NCI-H510A treated with DMSO at 0.1 percent for 48 hours (cell line): ENCODE data around the gene EPHA3.

Experiments used
- DNase-seq: peaks from one replicate; lab custom pipeline; 2025; lab: John Stamatoyannopoulos, UW

Gene EPHA3

GRCh38 chr3:89232155-89232554 is 124.7 kb downstream of the EPHA3 start:
- DNase-seq: no peak

GRCh38 chr3:89234620-89235019 is 127.2 kb downstream of the EPHA3 start:
- DNase-seq: no peak

DNA sequence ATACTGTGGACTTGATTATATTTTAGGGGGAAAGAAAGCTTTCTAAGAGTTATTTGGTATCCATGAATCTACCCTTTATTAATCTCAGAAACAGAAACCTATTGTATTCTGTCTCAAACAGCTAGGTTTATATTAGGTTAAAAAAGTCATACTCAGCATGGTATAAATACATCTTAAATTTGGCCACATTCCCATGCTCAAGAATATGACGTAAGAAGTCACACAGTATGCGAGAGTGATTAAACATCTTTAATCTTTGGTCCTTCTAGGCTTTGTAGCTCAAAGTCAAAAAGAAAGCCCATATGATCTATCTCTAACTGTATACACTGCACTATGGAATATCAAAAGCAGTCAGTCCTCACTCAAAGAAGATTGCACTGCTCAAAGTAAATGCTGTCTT is 131.4 kb downstream of the EPHA3 start:
- no peak for DNase-seq

GRCh38 chr3:89239774-89240173 is 132.4 kb downstream of the EPHA3 start:
- no peak for DNase-seq

- no peak for DNase-seq
These were observed 138.2 kb downstream of the EPHA3 start for GRCh38 chr3:89245612-89246011.

GRCh38 chr3:89246326-89246725 is 138.9 kb downstream of the EPHA3 start:
- no peak for DNase-seq

GRCh38 chr3:89250742-89251141 is 143.3 kb downstream of the EPHA3 start:
- no peak for DNase-seq

- no peak for DNase-seq
These were observed 144.6 kb downstream of the EPHA3 start for GRCh38 chr3:89252016-89252415.

DNA sequence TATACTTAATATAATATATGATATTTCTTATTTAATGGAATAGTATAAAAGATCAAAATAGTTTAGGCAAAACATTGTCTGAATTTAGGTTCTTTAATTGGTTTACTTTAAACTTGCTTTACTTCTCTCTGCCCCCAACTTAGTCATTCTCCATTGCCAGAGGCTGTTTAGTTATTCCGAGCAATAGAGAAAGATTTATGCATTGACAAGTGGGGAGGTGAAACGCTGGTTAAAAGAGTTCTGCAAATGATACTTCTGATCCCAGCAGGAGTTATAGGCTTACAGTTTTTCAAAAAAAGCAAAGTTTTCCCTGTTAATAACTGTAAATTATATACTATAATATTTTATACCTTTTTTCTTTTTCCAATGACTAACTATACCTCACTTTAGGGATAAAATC is 145.4 kb downstream of the EPHA3 start:
- no peak for DNase-seq

DNA sequence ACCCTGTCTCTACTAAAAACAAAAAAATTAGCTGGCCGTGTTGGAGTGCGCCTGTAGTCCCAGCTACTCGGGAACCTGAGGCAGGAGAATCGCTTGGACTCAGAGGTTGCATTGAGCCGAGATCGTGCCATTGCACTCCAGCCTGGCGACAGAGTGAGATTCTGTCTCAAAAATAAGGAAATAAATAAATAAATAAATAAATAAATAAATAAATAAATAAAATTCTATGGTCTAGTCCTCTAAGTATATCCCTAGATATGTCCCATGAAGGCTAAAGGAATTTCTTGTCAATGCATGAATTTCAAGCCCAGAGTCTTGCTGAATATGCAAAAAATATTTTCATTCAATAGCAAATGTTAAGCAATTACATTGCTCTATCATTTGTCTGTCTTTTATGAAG is 149.0 kb downstream of the EPHA3 start:
- DNase-seq: no peak

DNA sequence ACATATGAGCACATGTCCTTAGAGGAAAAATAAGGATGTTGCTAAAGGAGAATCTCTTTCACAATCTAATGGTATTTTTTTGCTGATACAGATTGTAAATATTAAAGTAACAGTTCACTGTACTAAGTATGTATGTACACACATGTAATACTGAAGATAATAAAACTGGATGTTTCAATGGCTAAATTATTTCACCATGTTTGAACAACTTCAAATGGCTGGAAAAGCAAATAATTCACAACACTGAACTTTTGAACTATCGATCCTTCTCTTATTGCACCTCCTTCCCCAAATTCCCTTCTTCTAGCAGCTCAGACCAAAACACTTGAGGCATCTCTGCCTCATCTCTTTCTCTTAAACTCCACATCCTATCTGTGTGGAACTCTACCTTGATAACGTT is 149.5 kb downstream of the EPHA3 start:
- no peak for DNase-seq

DNA sequence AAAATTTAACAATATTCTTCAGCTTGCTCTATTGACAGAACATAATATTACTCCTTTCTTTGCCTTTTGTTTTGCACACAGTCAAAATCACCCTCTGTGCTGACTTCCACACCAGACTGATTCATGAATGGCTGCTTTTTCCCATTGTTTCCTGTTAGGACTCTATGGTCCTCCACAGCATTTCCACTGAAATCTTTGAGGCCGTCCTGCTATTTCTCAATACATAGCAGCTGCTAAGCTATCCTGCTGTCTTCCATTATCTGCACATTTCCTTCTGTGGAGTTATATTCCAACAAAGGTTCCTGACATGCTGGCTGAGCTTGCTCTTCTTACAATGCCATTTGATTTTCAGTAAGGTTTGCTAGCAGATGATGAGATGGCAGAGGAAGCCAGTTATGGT is 153.3 kb downstream of the EPHA3 start:
- DNase-seq: no peak

DNA sequence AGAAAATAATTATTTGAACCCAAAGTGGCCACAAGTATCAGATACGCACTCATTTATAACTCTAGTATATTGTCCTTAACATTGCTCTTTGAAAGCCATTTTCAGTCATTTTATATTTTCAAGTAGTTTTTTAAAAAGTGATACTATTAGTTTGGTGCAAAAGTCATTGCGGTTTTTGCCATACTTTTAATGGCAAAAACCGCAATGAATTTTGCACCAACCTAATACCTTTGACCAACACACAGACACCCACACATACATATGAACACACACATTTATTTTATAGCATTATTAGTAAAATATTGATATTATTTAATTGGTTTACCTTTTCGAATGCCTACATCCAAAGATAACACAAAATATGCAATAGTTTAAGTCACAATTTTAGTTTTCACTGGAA is 154.3 kb downstream of the EPHA3 start:
- DNase-seq: no peak

- DNase-seq: no peak
These were observed 155.0 kb downstream of the EPHA3 start for GRCh38 chr3:89262309-89262929.

DNA sequence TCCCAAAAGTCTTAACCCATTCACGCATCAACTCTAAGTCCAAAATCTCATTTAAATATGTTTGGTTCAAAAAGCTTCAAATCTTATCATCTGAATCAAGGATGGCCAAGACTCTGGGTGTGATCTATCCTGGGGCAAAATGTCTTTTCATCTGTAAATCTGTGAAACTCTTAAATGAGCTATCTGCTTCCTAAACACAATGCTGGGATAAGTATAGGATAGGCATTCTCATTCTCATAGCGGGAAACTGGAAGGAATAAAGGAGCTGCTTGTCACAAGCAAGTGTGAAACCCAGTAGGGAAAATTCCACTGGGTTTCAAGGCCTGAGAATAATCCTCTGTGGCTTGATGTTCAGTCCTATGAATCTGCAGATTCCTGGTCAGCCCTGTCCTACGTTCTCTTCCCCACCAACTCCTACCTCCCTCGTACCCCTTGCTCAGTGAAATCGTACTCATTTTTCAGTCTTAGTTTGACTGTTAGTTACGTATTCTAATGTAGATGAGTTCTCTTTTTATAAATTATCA is 156.7 kb downstream of the EPHA3 start:
- DNase-seq: no peak

DNA sequence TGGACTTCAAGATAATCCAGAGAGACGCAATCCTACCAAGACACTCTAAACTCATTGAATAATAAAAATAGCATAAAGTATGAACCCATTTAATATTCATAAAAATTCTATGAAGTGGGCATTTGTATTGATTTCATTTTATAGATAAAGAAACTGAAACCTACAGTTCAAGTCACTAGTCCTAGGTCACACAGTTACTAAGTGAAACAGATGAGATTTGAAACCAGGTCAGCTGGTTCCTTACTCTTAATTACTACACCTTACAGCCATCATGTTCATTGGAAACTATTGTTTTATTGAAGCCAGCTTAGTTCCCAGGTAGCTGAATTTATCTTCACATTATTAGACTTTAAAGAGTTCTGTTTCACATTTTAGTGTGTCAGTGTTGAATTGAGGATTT is 158.7 kb downstream of the EPHA3 start:
- no peak for DNase-seq

- DNase-seq: no peak
These were observed 160.6 kb downstream of the EPHA3 start for GRCh38 chr3:89268059-89268458.

DNA sequence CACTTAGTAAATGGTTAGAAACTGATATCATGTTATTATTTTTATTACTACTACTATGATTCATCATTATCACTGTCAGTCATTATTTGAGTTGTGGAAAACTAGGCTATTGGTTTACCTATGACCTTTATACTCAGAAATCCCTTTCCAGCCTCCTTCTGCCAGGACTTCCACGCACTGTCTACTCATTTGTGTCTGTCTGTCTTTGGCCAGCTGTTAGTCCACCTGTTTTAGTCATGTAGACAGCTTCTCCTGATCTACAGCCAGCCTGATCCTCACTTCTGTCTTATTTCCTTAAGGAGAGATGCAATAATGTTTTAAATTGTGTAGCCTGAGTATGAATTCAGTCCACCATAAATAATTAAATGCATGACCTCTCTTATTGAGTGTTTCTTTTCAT is 162.8 kb downstream of the EPHA3 start:
- no peak for DNase-seq

- no peak for DNase-seq
These were observed 167.6 kb downstream of the EPHA3 start for GRCh38 chr3:89275001-89275400.

DNA sequence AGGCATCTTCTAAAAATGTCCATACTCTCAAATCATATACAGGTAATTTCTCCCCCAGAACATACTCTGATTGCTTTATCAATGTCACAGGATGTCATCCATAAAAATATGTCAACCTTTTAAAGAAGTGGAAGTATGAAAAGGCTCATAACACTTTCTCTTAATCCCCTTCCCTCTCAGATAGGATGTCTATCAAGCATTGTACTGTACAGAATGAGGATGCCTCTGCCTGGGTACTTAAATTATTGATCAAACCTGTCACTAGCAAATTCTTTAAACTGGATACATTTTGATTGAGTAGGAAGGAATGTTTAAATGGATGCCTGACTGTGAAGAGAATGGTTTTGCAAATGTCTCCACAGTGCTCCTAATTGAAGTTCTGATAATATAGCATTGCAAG is 168.7 kb downstream of the EPHA3 start:
- no peak for DNase-seq

DNA sequence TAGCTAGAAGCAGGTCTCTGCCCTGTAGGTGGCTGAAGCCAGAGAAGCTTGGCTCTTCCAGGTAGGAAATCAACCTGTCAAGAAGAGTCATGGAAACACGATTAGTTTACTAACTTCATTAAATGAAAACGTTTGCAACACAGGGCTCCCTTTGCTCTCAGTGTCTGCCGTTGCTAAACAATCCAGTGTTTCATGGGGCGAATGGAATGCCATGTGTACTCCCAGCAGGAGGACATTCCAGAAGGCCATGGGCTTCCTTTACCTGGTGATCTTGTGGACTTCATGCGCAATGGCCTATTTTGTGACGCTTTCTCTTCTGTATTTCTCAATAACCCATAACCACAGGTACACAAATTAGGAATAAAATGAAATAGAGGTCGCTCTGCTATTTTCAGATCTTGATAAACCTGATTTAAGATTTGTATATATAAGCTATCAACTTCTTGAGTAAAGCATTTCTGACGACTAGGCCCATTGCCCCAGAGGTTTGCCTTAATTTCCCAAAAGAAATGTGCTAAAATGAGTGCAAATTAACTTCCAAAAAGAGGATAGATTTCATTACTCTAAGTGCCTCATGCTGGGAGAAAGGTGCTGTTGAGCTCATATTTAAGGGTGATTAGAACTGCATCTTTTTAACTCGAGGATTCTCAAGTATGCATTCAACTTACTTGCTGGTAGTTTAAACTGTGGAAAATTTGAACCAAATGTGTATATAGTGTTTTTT is 171.0 kb downstream of the EPHA3 start:
- no peak for DNase-seq

GRCh38 chr3:89280301-89280700 is 172.9 kb downstream of the EPHA3 start:
- no peak for DNase-seq

- DNase-seq: no peak
These were observed 173.5 kb downstream of the EPHA3 start for GRCh38 chr3:89280822-89281365.
